ENCODE measurements around the gene ATP8A2. TPM values are rescaled to one million over a fixed set of nuclear protein-coding genes. Genes with fewer than 3 reads are reported as not detected.

Gene ATP8A2
- total and polyA plus RNA-seq, 2 of the 8 experiments (the other 6 are each of a cell fraction or from before 2014, with no cell fraction given), result 2.4 to 8.3 TPM

DNA sequence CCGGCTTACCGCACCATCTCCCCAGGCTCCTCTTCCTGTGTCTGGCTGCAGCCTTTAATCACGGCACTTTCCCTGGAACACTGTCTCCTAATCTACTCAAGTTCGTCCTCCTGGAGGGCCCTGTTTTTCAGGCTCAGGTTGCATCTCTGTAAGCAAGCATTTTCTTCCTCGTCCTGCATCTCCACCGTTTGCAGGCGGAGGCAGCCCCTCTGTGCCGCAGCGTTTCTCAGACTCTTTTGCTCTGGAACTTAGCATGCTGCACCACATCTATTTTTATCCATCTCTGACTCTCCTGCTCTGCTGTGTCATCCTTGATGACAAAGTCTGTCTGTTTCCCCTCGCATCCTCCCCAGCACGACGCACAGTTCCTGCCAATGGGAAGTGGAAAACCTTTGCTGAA, 117.5 kb downstream of the ATP8A2 start:
- 0 out of 2 replicates have a peak overlapping the region, but pooled peaks have one; percentile 36 for H2BK15ac ChIP-seq (ENCODE audit: low read length)
- no peak overlapping the region for H3K4ac ChIP-seq (replicated peaks; ENCODE audit: insufficient read length, low read depth, low read length)
- no peak overlapping the region for H2BK120ac ChIP-seq (replicated peaks; ENCODE audit: low read depth, low read length)
- H3K23me2 ChIP-seq (ENCODE audit: low read depth, low read length), result no peaks in the 10 kb centered on the region
- no peak overlapping the region for H4K8ac ChIP-seq (ENCODE audit: extremely low read depth, insufficient read depth, low read length)
- H3K79me1 ChIP-seq (ENCODE audit: low read depth, low read length), result peaks cover 3% of the 10 kb centered on the region; the same call in 1 of the 2 replicates
- H3K18ac ChIP-seq (ENCODE audit: extremely low read depth, low read length), result no peak overlapping the region
- ChIA-PET CTCF (ENCODE audit: partially characterized antibody) (no interaction called here), POLR2A (ENCODE audit: partially characterized antibody) (no interaction called here)
- no peak overlapping the region for H2BK12ac ChIP-seq (ENCODE audit: low read depth, low read length)
- H2AK5ac ChIP-seq (ENCODE audit: low read depth, low read length), result no peak overlapping the region
- no peak overlapping the region for H3K56ac ChIP-seq (replicated peaks; ENCODE audit: insufficient read length, low read depth, low read length)
- H2BK5ac ChIP-seq (ENCODE audit: low read depth, low read length), result 0 out of 2 replicates have a peak overlapping the region, but pooled peaks have one; percentile 14
- H2AFZ ChIP-seq (ENCODE audit: low read length), result peak overlapping the region; percentile 69; the same call in 1 of the 2 replicates
- 73% methylated on average over 12 of the region's 12 CpGs; no CpG with 5 or more reads in 1 of the 2 experiments for WGBS, 2 experiments (ENCODE audit: extremely low coverage in 1 of 2, insufficient coverage in 1 of 2, insufficient read length in 1 of 2, insufficient replicate concordance in 2 of 2, low coverage in 1 of 2, low lambda C conversion rate in 2 of 2, missing lambda C conversion rate in 1 of 2)
- FAIRE-seq (no peak), DNase-seq (ENCODE audit: low read depth in 1 of 2, low spot score in 2 of 2) (no peak)
- H3K4me3 ChIP-seq (ENCODE audit: extremely low read depth in 1 of 4, insufficient read depth in 2 of 4, low read depth in 3 of 4, low read length in 4 of 4), result no peak overlapping the region
- no peak overlapping the region for H3K23ac ChIP-seq (ENCODE audit: insufficient read length)
- H4K91ac ChIP-seq (replicated peaks; ENCODE audit: insufficient read length, low read length), result no peak overlapping the region
- H3K14ac ChIP-seq (ENCODE audit: insufficient read length), result no peak overlapping the region
- no peaks in the 10 kb centered on the region for H4K20me1 ChIP-seq (replicated peaks in 1 of 2; ENCODE audit: control insufficient read depth in 1 of 2, insufficient read depth in 2 of 2, low read length in 2 of 2)
- H3K9ac ChIP-seq (replicated peaks in 1 of 4; ENCODE audit: extremely low read depth in 1 of 4, low read depth in 3 of 4, low read length in 3 of 4), result no peak overlapping the region
- no peaks in the 10 kb centered on the region for H3K9me3 ChIP-seq (ENCODE audit: insufficient read depth in 2 of 2, low read depth in 1 of 2, low read length in 1 of 2)
- H2BK20ac ChIP-seq (ENCODE audit: low read length), result no peak overlapping the region
- H3K36me3 ChIP-seq (ENCODE audit: control insufficient read depth in 2 of 4, insufficient read depth in 4 of 4, low read length in 3 of 4), result no peaks in the 10 kb centered on the region
- H3K79me2 ChIP-seq (ENCODE audit: control insufficient read depth in 1 of 2, insufficient read depth in 2 of 2, low read length in 2 of 2), result no peaks in the 10 kb centered on the region
- H3K27ac ChIP-seq (ENCODE audit: low read depth, low read length), result no peak overlapping the region
- H4K5ac ChIP-seq (ENCODE audit: insufficient read length, low read depth, low read length), result no peak overlapping the region
- no peaks in the 10 kb centered on the region for H3K27me3 ChIP-seq (replicated peaks in 1 of 4; ENCODE audit: control insufficient read depth in 3 of 4, extremely low read depth in 1 of 4, insufficient read depth in 3 of 4, low read length in 3 of 4)
- peak overlapping the region in 1 of 2 experiments; percentile 17; a peak in 1 of 4 replicates for H3K4me2 ChIP-seq (ENCODE audit: insufficient read depth in 1 of 2, low read depth in 2 of 2, low read length in 2 of 2)
- peaks cover 0 to 9% (median 5%) of the 10 kb centered on the region in 4 experiments; a peak in 5 of 7 replicates for H3K4me1 ChIP-seq (replicated peaks in 1 of 4; ENCODE audit: control insufficient read depth in 3 of 4, insufficient read depth in 4 of 4, low read length in 3 of 4)
- TF ChIP-seq, protein P1, sequence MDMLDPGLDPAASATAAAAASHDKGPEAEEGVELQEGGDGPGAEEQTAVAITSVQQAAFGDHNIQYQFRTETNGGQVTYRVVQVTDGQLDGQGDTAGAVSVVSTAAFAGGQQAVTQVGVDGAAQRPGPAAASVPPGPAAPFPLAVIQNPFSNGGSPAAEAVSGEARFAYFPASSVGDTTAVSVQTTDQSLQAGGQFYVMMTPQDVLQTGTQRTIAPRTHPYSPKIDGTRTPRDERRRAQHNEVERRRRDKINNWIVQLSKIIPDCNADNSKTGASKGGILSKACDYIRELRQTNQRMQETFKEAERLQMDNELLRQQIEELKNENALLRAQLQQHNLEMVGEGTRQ (IDR thresholded peaks at IDR 0.05; ENCODE audit: low read length), result no peak
- TF ChIP-seq JUND (IDR thresholded peaks at IDR 0.05; ENCODE audit: low read length), result no peak
- no peak for TF ChIP-seq NANOG (IDR thresholded peaks at IDR 0.05; ENCODE audit: insufficient read depth, low read depth, low read length, poor library complexity, severe bottlenecking)
- no peak for TF ChIP-seq GABPA (IDR thresholded peaks at IDR 0.05; ENCODE audit: borderline replicate concordance, insufficient read depth, low read length)
- TF ChIP-seq SRF (IDR thresholded peaks at IDR 0.05; ENCODE audit: low read depth, low read length), result no peak
- no peak for TF ChIP-seq CHD2 (IDR thresholded peaks at IDR 0.05; ENCODE audit: low read length)
- TF ChIP-seq TAF7 (optimal IDR thresholded peaks at IDR 0.05; ENCODE audit: borderline replicate concordance, low read depth, low read length), result no peak
- no peak for TF ChIP-seq SIRT6 (IDR thresholded peaks at IDR 0.05; ENCODE audit: low read length)
- TF ChIP-seq NRF1 (IDR thresholded peaks at IDR 0.05; ENCODE audit: low read depth, low read length), result no peak
- TF ChIP-seq ZNF274 (IDR thresholded peaks at IDR 0.05; ENCODE audit: borderline replicate concordance, extremely low read depth, low read length), result no peak
- no peak for TF ChIP-seq KDM4A (IDR thresholded peaks at IDR 0.05; ENCODE audit: low read depth, low read length, severe bottlenecking)
- no peak for TF ChIP-seq RNF2 (IDR thresholded peaks at IDR 0.05; ENCODE audit: borderline replicate concordance, low read depth, low read length, missing control alignments, poor library complexity, severe bottlenecking)

Data from H1 (cell line).